GM12878 (cell line): Measurements from ENCODE around the gene PRKAG3. TPM values are rescaled to one million over a fixed set of nuclear protein-coding genes. Genes with fewer than 3 reads are reported as not detected.

Source experiments
- ATAC-seq: fragments of 200-7000 bp; cut with Tn5 transposase; 3 replicates; pipeline ENCODE4 v1.9.1; 2020; ENCODE audit warnings: mild to moderate bottlenecking, moderate library complexity
- BruUV-seq: library from RNA; stranded (reverse); fragments of 400-500 nt; replicated peaks from 2 replicates; lab custom pipeline; 2021; lab: Mats Ljungman, UMichigan
- CTCF ChIA-PET: fragments of 300-600 bp; sonication (Branson Sonifier 250); formaldehyde crosslinking; extraction: SDS; loops from one replicate; lab custom pipeline; 2021; ENCODE audit warnings: inconsistent platforms; lab: Yijun Ruan, JAX
- POLR2A ChIA-PET: fragments of 350-600 bp; formaldehyde crosslinking; extraction: SDS; loops from one replicate; lab custom pipeline; 2021; ENCODE audit warnings: inconsistent platforms; lab: Charles Lee
- RAD21 ChIA-PET: fragments of 300-600 bp; sonication (Branson Sonifier 250); formaldehyde crosslinking; loops from one replicate; lab custom pipeline; 2023; ENCODE audit warnings: antibody characterized with exemption; ENCODE audit not compliant: unreplicated experiment; lab: Charles Lee
- SMC1A ChIA-PET: fragments of 300-600 bp; sonication (Branson Sonifier 250); formaldehyde crosslinking; loops from one replicate; lab custom pipeline; 2023; ENCODE audit not compliant: unreplicated experiment, uncharacterized antibody; lab: Charles Lee
- DNase-seq: peaks from one replicate; pipeline ENCODE4 v3.0.0-alpha.2; 2011; ENCODE audit warnings: low read depth, low spot score
- FAIRE-seq: peaks from 3 replicates; lab custom pipeline; 2011; peaks lifted over from hg19 to GRCh38; lab: Jason Lieb, UNC
- H2AFZ ChIP-seq: 2 replicates; pipeline ENCODE4 v1.6.0; 2011; ENCODE audit warnings: low read depth, low read length, control low read depth; ENCODE audit not compliant: control insufficient read depth
- H3K27ac ChIP-seq: 2 replicates; pipeline ENCODE4 v1.5.1; 2011; ENCODE audit warnings: control low read depth; ENCODE audit not compliant: control insufficient read depth, insufficient read depth
- H3K27me3 ChIP-seq, 2 experiments: replicated peaks in 1 of 2; 2 replicates each; pipeline versions ENCODE4 v1.6.0 to v1.6.1; 2011; ENCODE audit warnings: low read length in 1 of 2; ENCODE audit not compliant: control insufficient read depth in 2 of 2, insufficient read depth in 2 of 2
- H3K36me3 ChIP-seq, 2 experiments: 2 replicates each; pipeline ENCODE4 v1.5.1; 2011; ENCODE audit warnings: low read length in 1 of 2; ENCODE audit not compliant: control insufficient read depth in 2 of 2, insufficient read depth in 2 of 2
- H3K4me1 ChIP-seq: 2 replicates; pipeline ENCODE4 v1.6.1; 2011; ENCODE audit warnings: mild to moderate bottlenecking, low read length, moderate library complexity, mixed read lengths; ENCODE audit not compliant: control insufficient read depth, insufficient read depth
- H3K4me2 ChIP-seq: 2 replicates; pipeline ENCODE4 v1.6.0; 2011; ENCODE audit warnings: control low read depth; ENCODE audit not compliant: control insufficient read depth, insufficient read depth
- H3K4me3 ChIP-seq: fragments of 200-600 bp; sonication (generic); 2 replicates; pipeline ENCODE4 v1.5.1; 2016
- H3K79me2 ChIP-seq: 2 replicates; pipeline ENCODE4 v1.6.0; 2011; ENCODE audit warnings: low read length; ENCODE audit not compliant: control insufficient read depth, insufficient read depth
- H3K9ac ChIP-seq: 2 replicates; pipeline ENCODE4 v1.8.0; 2011; ENCODE audit warnings: low read length, control low read depth, mixed read lengths; ENCODE audit not compliant: control insufficient read depth, insufficient read depth
- H3K9me3 ChIP-seq: replicated peaks from 3 replicates; pipeline ENCODE4 v1.5.1; 2011; ENCODE audit warnings: mild to moderate bottlenecking, low read length; ENCODE audit not compliant: control insufficient read depth, insufficient read depth
- H4K20me1 ChIP-seq: 2 replicates; pipeline ENCODE4 v1.6.0; 2011; ENCODE audit not compliant: control insufficient read depth, insufficient read depth
- ASH2L ChIP-seq: fragments of 300-600, 200-600 bp; sonication (generic); IDR thresholded peaks from 2 replicates; pipeline ENCODE4 v1.6.1; 2017; ENCODE audit warnings: low read depth, mild to moderate bottlenecking, borderline replicate concordance
- BCL3 ChIP-seq: IDR thresholded peaks from 2 replicates; pipeline ENCODE4 v1.6.1; 2011; ENCODE audit warnings: borderline replicate concordance, low read depth, mild to moderate bottlenecking, moderate library complexity, low read length; ENCODE audit not compliant: insufficient read depth, poor library complexity, severe bottlenecking
- CEBPB ChIP-seq, 2 experiments: fragments of 150-350 bp in 1 of 2; IDR thresholded peaks; 2 replicates each; pipeline ENCODE4 v1.6.1; 2012 to 2014; ENCODE audit warnings: low read depth in 2 of 2, low read length in 2 of 2, borderline replicate concordance in 1 of 2, inconsistent platforms in 1 of 2
- CREB1 ChIP-seq: IDR thresholded peaks from 2 replicates; pipeline ENCODE4 v1.6.1; 2012; ENCODE audit warnings: low read depth, mild to moderate bottlenecking, inconsistent platforms
- EP300 ChIP-seq, 2 experiments: fragments of 150-350 bp in 1 of 2; IDR thresholded peaks; 2 replicates each; pipeline ENCODE4 v1.6.1; 2011 to 2012; ENCODE audit warnings: low read depth in 2 of 2, low read length in 2 of 2, borderline replicate concordance in 1 of 2, improper control_type of control experiment in 1 of 2, inconsistent platforms in 1 of 2; ENCODE audit not compliant: control insufficient read depth in 1 of 2
- ETV6 ChIP-seq, 2 experiments: fragments of 450-650 bp in 1 of 2; IDR thresholded peaks in 1 of 2; conservative IDR thresholded peaks in 1 of 2; 2 replicates each; pipeline ENCODE4 v1.6.1; 2014; ENCODE audit warnings: antibody characterized with exemption in 1 of 2, borderline replicate concordance in 1 of 2, low read depth in 1 of 2, mild to moderate bottlenecking in 1 of 2, moderate library complexity in 1 of 2
- FOXM1 ChIP-seq: IDR thresholded peaks from 2 replicates; pipeline ENCODE4 v1.6.1; 2012; ENCODE audit warnings: low read depth, mild to moderate bottlenecking, inconsistent platforms, low read length, moderate library complexity
- GATAD2B ChIP-seq: fragments of 450-650 bp; conservative IDR thresholded peaks from 2 replicates; pipeline ENCODE4 v1.6.1; 2017; ENCODE audit warnings: low read depth, mild to moderate bottlenecking, moderate library complexity
- IRF3 ChIP-seq: fragments of 450-650 bp; IDR thresholded peaks from 2 replicates; pipeline ENCODE4 v1.6.1; 2014; ENCODE audit warnings: mild to moderate bottlenecking
- JUND ChIP-seq: IDR thresholded peaks from 2 replicates; pipeline ENCODE4 v1.6.1; 2012; ENCODE audit warnings: low read depth, mild to moderate bottlenecking, low read length, improper control_type of control experiment, moderate library complexity
- KDM1A ChIP-seq: fragments of 200-600 bp; sonication (generic); IDR thresholded peaks from 2 replicates; pipeline ENCODE4 v1.6.1; 2016; ENCODE audit warnings: borderline replicate concordance
- MEF2A ChIP-seq: IDR thresholded peaks from 2 replicates; pipeline ENCODE4 v1.6.1; 2011; ENCODE audit warnings: low read depth, mild to moderate bottlenecking, low read length, moderate library complexity; ENCODE audit not compliant: insufficient read depth
- NFIC ChIP-seq: IDR thresholded peaks from 2 replicates; pipeline ENCODE4 v1.6.1; 2012; ENCODE audit warnings: low read depth, mild to moderate bottlenecking, inconsistent platforms, low read length, moderate library complexity
- POLR2AphosphoS5 ChIP-seq: IDR thresholded peaks from 2 replicates; pipeline ENCODE4 v1.6.1; 2011; ENCODE audit warnings: mild to moderate bottlenecking, low read length, inconsistent platforms
- RB1 ChIP-seq: fragments of 450-650 bp; formaldehyde crosslinking; IDR thresholded peaks from 2 replicates; pipeline ENCODE4 v1.6.1; 2017; ENCODE audit warnings: mild to moderate bottlenecking, borderline replicate concordance
- RELB ChIP-seq: fragments of 450-650 bp; IDR thresholded peaks from 2 replicates; pipeline ENCODE4 v1.6.1; 2017; ENCODE audit warnings: low read depth, mild to moderate bottlenecking, moderate library complexity
- STAT3 ChIP-seq: IDR thresholded peaks from 2 replicates; pipeline ENCODE4 v1.6.1; 2011; ENCODE audit warnings: low read depth, low read length, improper control_type of control experiment
- ZNF274 ChIP-seq: IDR thresholded peaks from one replicate; pipeline ENCODE4 v1.8.0; 2011; ENCODE audit not compliant: insufficient read length, insufficient read depth
- WGBS: methylation state at CpG from one replicate; pipeline ENCODE4 v1.1.6; 2016; ENCODE audit warnings: low lambda C conversion rate; ENCODE audit not compliant: insufficient replicate concordance, insufficient coverage; ENCODE audit errors: missing lambda C conversion rate; 5-methylcytosine and 5-hydroxymethylcytosine counted together
- in situ Hi-C: fragments of 300-500 bp; cut with MboI; formaldehyde crosslinking; loops from 9 replicates; pipeline ENCODE4 v1.14.3; 2018; ENCODE audit warnings: mixed read lengths
- intact Hi-C: fragments of 100-400 bp; cut with micrococcal nuclease; formaldehyde crosslinking; loops from one replicate; pipeline ENCODE4 v1.14.2; 2022; ENCODE audit not compliant: unreplicated experiment
- polyA plus RNA-seq, 11 experiments: library from polyadenylated mRNA; depleted of rRNA in 4 of 11; unstranded in 6 of 11; stranded (reverse) in 5 of 11; fragments of >200 nt; fragmentation: Nextera tagmentation in 4 of 11; fragmentation: Illumina TruSeq in 1 of 11; extraction: Ambion mirVana in 4 of 11; extraction: Trizol in 1 of 11; gene quantifications; 1 replicate in 1 of 11; 2 replicates in 10 of 11; pipeline versions ENCODE4 v1.2.1 to v1.2.3, GENCODE V29; 2011 to 2016; ENCODE audit warnings: inconsistent platforms in 2 of 11, missing spikeins in 2 of 11, low read depth in 1 of 11
- total RNA-seq, 4 experiments: library from RNA; depleted of rRNA in 3 of 4; stranded (reverse); fragments of >200 nt in 3 of 4; fragmentation: Illumina TruSeq in 1 of 4; extraction: Trizol in 1 of 4; gene quantifications; 2 replicates each; pipeline versions ENCODE4 v1.2.1 to v1.2.3, GENCODE V29; 2013 to 2021

PRKAG3 gene
- total and polyA plus RNA-seq, 10 of the 15 experiments (the other 5 are each of a cell fraction or from before 2014, with no cell fraction given) = 0.04 to 0.12 (median 0.06) TPM; not detected in 7

- Histone ChIP-seq H3K4me2 (peak within 1 kb of the TSS; percentile 19), H3K9me3 (no peaks in the 10 kb centered on the region; the same call in 2 of the 3 replicates), H2AFZ (no peak within 1 kb of the TSS), H3K79me2 (no peaks in the 10 kb centered on the region), H3K27ac (no peak within 1 kb of the TSS), H3K4me3 (peak within 1 kb of the TSS; percentile 36; the same call in 1 of the 2 replicates), H3K4me1 (no peaks in the 10 kb centered on the region), H3K36me3 (no peaks in the 10 kb centered on the region), H3K27me3 (peaks cover 5 to 8% of the 10 kb centered on the region in 2 experiments; a peak in 3 of 4 replicates), H4K20me1 (no peaks in the 10 kb centered on the region), H3K9ac (no peak within 1 kb of the TSS; the same call in 1 of the 2 replicates)
- TF ChIP-seq NFIC (no peak), CEBPB (IDR thresholded peaks at IDR 0.05; ENCODE audit: borderline replicate concordance in 1 of 2, low read depth in 2 of 2, low read length in 2 of 2) (no peak), RELB (no peak), ZNF274 (no peak), POLR2AphosphoS5 (no peak), IRF3 (no peak), STAT3 (no peak), ETV6 (conservative IDR thresholded peaks at IDR 0.05 in 1 of 2, IDR thresholded peaks at IDR 0.05 in 1 of 2; ENCODE audit: borderline replicate concordance in 1 of 2, low read depth in 1 of 2) (no peak), ASH2L (no peak), FOXM1 (no peak), MEF2A (no peak), EP300 (IDR thresholded peaks at IDR 0.05; ENCODE audit: borderline replicate concordance in 1 of 2, control insufficient read depth in 1 of 2, low read depth in 2 of 2, low read length in 2 of 2) (no peak), BCL3 (no peak), GATAD2B (no peak), JUND (no peak), RB1 (no peak), KDM1A (no peak), CREB1 (no peak)
- DNase-seq (no peak), ATAC-seq (peak; percentile 62), FAIRE-seq (no peak)
- ChIA-PET CTCF (interaction anchor here (0.6 to 0.9 kb wide), 3 partner anchors 66 to 131 kb away, joined by 3 to 4 read pairs (median 3); no protein-coding TSS in a partner anchor), RAD21 (no interaction called here), POLR2A (no interaction called here), SMC1A (no interaction called here)
- BruUV-seq = no TSS peak
- intact Hi-C loops = no loop called here
- WGBS = 28% methylated on average over 72 of the region's 76 CpGs
- in situ Hi-C loops = no loop called here
Measured at GRCh38 chr2:218781691-218782527, 49.7 kb downstream of the PRKAG3 start, which contains the start of gene CYP27A1. CYP27A1 (plus strand) TSS chr2:218782147; CDS start chr2:218782183, 36 bp downstream.
